ENCODE measurements around the gene NOL9.

GRCh38 chr1:6597777-6598131, 43.4 kb upstream of the NOL9 start:
- TF ChIP-seq, protein P1, sequence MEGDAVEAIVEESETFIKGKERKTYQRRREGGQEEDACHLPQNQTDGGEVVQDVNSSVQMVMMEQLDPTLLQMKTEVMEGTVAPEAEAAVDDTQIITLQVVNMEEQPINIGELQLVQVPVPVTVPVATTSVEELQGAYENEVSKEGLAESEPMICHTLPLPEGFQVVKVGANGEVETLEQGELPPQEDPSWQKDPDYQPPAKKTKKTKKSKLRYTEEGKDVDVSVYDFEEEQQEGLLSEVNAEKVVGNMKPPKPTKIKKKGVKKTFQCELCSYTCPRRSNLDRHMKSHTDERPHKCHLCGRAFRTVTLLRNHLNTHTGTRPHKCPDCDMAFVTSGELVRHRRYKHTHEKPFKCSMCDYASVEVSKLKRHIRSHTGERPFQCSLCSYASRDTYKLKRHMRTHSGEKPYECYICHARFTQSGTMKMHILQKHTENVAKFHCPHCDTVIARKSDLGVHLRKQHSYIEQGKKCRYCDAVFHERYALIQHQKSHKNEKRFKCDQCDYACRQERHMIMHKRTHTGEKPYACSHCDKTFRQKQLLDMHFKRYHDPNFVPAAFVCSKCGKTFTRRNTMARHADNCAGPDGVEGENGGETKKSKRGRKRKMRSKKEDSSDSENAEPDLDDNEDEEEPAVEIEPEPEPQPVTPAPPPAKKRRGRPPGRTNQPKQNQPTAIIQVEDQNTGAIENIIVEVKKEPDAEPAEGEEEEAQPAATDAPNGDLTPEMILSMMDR (IDR thresholded peaks at IDR 0.05; ENCODE audit: low read depth, low read length), result no peak
- TF ChIP-seq EZH2phosphoT487 (IDR thresholded peaks at IDR 0.05; ENCODE audit: low read depth), result no peak
